ACHN (cell line): ENCODE results near the gene KLHL22.
"Not testable (repeated sequence)": the region's sequence is repeated elsewhere in the genome, so short reads cannot be mapped to it uniquely, and the experiment has no call there.

Source experiments
- DNase-seq: peaks from one replicate; pipeline ENCODE4 v3.0.0-alpha.2; 2015
- in situ Hi-C: cut with HindIII; loops from 2 replicates; pipeline ENCODE4 v1.10.0; 2017; ENCODE audit warnings: low sequenced_read_pairs, low pct_ligation_motif_present, low pct_unique_long_range_greater_than_20kb

Gene KLHL22

DNA sequence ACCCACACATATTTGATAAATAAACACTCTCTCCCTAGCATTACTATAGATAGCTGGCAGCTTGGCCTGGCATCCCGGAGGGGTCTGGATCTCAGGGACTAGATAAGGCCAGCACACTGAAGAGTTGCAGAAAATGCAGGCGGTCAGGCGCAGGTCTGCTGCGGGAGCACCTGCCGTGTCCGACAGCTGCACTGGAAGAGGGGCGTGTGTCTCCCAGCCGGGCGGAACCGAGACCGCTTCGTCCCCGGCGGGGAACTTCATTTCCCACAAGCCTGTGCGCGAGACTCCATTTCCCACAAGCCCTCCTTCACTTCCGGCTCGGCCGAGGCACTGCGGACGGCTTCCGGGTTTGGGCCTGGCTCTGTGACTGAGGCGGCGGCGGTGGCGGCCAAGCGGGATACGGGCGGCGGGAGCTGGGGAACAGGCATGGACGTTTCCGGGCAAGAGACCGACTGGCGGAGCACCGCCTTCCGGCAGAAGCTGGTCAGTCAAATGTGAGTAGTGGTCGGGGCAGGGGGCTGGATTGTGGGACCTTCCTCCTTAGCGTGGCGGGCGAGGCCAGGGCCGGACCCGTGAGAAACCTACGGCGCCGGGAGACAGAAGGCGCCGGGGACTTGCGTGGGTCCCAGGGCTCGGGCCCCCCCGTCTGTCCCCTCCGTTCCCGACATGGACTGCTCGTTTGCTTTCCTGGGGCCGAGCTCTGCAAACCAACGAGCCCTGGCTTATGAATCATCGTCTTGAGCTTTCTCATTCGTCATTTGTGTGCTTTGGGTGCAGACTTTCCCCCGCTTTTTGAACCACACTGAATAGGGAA is 11.9 kb upstream of the KLHL22 start, which contains the start of gene MED15:
TSS of gene MED15 (plus strand) at position 358 of the 814 bp plus-strand sequence. CDS start at position 427, 69 bp downstream.
- in situ Hi-C loops: no loop called here
- peak; percentile 91 for DNase-seq

DNA sequence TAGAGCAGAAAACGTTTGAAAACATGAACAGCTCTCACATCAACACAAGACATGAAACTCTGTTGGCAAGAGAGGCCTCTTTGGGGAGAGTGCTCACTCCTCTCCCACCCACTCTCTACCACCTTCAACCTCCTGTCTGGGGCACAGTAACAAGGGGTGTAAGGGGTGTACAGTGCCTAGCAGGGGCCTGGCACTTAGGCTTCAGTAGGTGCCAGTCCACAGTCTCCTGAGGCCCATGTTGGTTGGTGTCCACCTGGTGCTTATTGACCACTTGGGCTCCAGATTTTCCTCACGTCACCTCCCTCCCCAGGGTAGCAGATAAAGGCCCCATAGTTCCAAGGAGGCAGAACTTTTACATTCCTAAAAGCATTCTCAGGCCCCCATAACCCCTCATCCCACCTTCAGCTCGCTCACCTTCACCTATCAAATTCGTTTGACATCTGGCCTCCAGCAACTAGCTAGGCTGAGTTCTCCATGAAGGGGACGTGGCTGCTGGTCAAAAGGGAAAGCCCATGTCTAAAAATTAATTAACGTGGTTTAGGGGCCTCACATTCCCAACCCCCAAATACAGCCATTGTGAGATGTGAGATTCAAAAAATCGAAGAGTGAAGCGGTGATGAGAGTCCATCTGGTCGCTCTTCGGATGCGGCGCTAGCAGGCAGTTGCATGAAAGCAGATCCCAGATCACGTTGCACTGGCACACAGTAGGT is 11.1 kb upstream of the KLHL22 start:
- in situ Hi-C loops: no loop called here
- DNase-seq: no peak

GRCh38 chr22:20504293-20504922 is 8.8 kb upstream of the KLHL22 start:
- in situ Hi-C loops: not testable (repeated sequence)
- peak; percentile 80 for DNase-seq

- in situ Hi-C loops: no loop called here
- DNase-seq: peak; percentile 64
Observed at GRCh38 chr22:20503816-20504215, 8.2 kb upstream of the KLHL22 start.

DNA sequence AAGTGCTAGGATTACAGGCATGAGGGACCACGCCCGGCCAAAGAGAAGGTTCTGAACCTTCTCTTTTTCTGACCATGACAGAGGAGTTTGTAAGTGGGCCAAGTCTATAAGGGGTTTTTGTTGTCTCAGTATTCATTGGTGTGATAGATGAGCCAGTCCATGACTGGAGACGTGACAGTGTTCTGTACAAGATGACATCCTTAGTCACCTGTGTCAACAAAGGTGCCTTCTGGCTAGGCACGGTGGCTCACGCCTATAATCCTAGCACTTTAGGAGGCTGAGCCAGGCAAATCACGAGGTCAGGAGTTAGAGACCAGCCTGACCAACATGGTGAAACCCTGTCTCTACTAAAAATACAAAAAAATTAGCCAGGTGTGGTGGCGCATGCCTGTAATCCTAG is 4.2 kb upstream of the KLHL22 start:
- DNase-seq: no peak
- in situ Hi-C loops: no loop called here

DNA sequence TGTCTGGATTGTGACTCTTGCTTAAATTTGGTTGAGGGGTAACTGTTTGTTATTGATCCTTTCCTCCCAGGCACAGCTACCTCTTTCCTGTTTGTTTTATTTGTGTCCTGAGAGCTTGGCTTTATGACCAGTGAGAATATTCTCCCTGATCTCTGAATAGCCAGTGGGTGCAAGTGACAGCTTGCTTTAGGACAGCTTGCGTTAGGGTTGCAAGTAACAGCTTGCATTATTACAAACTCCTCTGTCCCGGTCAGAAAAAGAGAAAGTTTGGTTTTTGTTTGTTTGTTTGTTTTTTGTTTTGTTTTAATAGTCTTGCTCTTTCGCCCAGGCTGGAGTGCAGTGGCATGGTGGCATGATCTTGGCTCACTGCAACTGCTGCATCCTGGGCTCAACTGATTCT is 3.3 kb upstream of the KLHL22 start:
- no peak for DNase-seq
- in situ Hi-C loops: no loop called here

DNA sequence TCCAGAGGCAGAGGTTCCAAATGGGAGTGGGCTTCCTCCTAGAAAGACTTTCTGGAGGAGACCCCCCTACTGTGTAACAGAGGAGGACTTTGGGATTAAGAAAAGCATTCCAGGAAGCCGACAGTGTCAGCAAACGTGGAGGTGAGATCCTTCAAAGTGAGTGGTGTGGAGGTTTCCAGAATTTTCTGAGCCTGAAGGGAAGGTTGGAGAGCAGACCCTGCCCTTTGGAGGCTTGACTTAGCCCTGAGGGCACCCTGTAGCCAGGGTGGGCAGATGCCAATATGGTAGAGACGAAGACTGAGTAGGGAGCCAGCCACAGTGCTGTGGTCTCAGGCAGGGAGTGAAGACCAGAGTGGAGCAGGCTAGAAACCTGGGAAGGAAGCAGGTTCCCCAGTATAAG is 1.8 kb upstream of the KLHL22 start:
- in situ Hi-C loops: no loop called here
- no peak for DNase-seq

DNA sequence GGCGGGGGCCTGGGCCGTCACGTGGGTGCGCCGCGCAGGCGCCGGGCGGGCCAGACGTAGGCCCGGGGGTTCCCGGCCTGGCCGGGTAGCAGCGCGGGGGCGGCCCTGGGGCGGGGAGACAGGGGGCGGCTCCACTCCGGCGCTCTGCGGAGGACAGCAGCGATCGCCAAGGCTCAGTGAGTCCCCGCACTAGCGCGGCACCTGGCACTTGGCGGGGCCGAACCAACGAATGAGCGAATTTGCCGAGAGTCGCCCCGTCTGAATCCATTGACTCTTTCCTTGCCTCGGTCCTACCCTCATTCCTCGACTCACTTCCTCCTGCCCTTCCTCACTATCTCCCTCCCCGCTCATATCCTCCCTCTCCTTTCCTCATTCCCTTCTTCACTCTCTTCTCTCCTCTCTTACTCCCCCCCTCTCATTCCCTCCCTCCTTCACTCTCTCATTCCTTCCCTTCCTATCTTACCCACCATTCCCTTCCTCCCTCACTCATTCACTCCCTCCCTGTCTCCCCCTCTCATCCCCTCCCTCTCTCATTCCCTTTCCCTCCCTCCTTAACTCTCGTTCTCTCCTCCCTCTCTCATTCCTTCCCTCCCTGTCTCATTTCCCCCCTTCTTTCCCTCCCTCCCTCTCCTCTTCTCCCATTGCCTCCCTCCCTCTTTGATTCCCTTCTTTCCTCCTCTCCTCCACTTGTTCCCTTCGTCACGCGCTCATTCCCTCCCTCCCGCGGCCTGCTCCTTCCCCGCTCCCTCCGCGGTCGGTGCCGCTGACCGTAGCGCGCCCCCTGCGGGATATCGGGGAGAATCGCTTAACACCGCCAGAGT is 476 bp upstream of the KLHL22 start:
- in situ Hi-C loops: no loop called here
- peak; percentile 88 for DNase-seq

- DNase-seq: no peak
- in situ Hi-C loops: no loop called here
Observed at GRCh38 chr22:20491346-20491745, 4.2 kb downstream of the KLHL22 start.

DNA sequence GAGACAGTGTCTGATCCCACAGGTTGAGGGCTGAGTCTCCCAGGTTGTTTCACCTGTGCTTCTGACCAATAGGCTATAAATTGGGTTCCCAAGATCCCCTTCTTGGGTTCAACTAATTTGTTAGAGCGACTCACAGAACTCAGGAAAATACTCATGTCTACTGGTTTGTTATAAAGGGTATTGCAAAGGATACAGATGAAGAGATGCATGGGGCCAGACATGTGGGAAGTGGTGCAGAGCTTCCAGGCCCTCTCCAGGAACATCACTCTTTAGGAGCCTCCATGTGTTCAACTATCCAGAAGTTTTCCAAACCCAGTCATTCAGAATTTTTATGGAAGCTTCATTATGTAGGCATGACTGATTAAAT is 4.7 kb downstream of the KLHL22 start:
- DNase-seq: no peak
- in situ Hi-C loops: no loop called here

DNA sequence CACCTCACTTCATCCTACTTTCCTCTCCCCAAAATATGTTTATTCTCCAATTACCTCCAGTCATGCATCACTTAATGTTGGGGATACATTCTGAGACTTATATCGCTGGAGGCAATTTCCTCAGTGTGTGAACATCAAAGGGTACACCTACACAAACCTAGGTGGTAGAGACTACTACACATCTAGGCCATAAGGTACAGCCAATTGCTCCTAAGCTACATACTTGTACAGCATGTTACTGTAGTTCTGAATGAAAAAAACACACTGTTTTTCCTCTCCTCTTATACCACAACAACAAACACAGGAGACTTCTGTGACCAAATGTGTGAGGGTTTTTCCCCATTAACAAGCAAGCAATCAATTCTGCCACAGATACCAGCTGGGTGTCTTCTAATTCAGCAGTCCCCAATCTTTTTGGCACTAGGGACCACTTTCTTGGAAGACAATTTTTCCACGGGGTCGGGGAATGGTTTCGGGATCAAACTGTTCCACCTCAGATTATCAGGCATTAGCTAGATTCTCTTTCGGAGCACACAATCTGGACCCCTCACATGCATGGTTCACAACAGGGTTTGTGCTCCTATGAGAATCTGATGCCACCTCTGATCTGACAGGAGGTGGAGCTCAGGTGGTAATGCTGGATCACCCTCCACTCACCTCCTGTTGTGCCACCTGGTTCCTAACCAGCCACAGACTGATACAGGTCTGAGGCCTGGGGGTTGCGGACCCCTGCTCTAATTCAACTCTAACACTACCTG is 5.2 kb downstream of the KLHL22 start:
- in situ Hi-C loops: no loop called here
- DNase-seq: no peak

DNA sequence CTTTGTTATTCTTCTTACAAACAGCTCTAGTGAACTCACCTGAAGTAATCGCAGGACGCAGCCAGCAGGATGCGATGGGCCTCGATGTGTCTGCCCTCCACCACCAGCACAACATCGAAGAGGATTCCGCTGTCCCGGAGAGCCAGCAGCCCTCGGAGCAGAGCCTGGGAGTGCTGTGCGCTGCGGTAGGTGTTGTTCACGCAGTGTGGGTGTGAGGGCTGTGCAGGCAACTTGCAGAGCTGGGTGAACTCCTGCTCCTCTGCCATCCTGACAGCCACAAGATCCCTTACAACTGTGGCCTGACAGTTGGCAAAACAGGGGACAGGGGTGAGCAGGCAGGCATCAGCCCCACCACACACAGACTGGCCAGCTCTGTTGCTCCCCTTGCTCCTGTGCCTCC is 6.6 kb downstream of the KLHL22 start:
- in situ Hi-C loops: no loop called here
- no peak for DNase-seq

DNA sequence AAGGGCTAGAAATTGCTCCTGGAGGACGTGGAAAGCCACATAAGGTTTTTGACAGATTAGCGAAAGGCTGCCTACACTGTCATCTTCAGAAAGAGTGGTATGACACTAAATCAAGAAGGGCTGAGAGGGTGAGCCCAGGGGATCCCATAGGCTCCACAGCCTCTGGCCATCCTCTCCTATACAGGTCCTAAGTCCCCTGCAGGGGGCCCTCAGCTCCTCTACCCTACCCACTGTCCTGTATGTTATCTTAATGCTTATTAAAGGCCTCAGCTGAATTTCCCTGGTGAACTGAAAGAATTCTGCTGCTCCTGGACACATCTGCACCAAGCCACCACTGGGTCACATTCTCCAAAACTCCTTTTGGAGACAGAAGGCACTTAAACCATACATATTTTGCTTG is 7.9 kb downstream of the KLHL22 start:
- in situ Hi-C loops: no loop called here
- DNase-seq: no peak

GRCh38 chr22:20486229-20486628 is 9.4 kb downstream of the KLHL22 start:
- in situ Hi-C loops: no loop called here
- no peak for DNase-seq

GRCh38 chr22:20484948-20485683 is 10.5 kb downstream of the KLHL22 start:
- no peak for DNase-seq
- in situ Hi-C loops: no loop called here

GRCh38 chr22:20483771-20484170 is 11.8 kb downstream of the KLHL22 start:
- DNase-seq: no peak
- in situ Hi-C loops: no loop called here

GRCh38 chr22:20483143-20483506 is 12.5 kb downstream of the KLHL22 start:
- in situ Hi-C loops, DNase-seq: not testable (repeated sequence)
